Occipital lobe (tissue), 2 donors: ENCODE data around the gene MC1R. TPM values are rescaled to one million over a fixed set of nuclear protein-coding genes. Genes with fewer than 3 reads are reported as not detected.
"Not testable (repeated sequence)": the region's sequence is repeated elsewhere in the genome, so short reads cannot be mapped to it uniquely, and the experiment has no call there.

Experiments used
- DNase-seq: peaks from one replicate; lab custom pipeline; 2025; lab: John Stamatoyannopoulos, UW
- total RNA-seq: library from RNA; depleted of rRNA; stranded (reverse); fragments of >200 nt; gene quantifications from one replicate; pipeline ENCODE4 v1.2.3, GENCODE V29; 2014

Gene MC1R
- total RNA-seq, 1 donor from 2014 or later, result 3.3 TPM

- DNase-seq, result no peak
These were observed 5.0 kb upstream of the MC1R start for GRCh38 chr16:89913408-89914387.

GRCh38 chr16:89914642-89915285, 3.9 kb upstream of the MC1R start:
- DNase-seq, result not testable (repeated sequence)

GRCh38 chr16:89915303-89916232, 3.1 kb upstream of the MC1R start:
- no peak for DNase-seq

- DNase-seq, result peak; percentile 43
These were observed 749 bp upstream of the MC1R start for GRCh38 chr16:89917773-89918452.

- DNase-seq, result no peak
These were observed 1.1 kb downstream of the MC1R start for GRCh38 chr16:89919535-89920406.

- DNase-seq, result no peak
These were observed 2.1 kb downstream of the MC1R start for GRCh38 chr16:89920723-89921122.

- no peak for DNase-seq
These were observed 2.6 kb downstream of the MC1R start for GRCh38 chr16:89921131-89921701.

- DNase-seq, result peak; percentile 55
These were observed 3.2 kb downstream of the MC1R start for GRCh38 chr16:89921702-89922476.

- peak; percentile 79 for DNase-seq
These were observed 3.8 kb downstream of the MC1R start for GRCh38 chr16:89922477-89922883.

GRCh38 chr16:89922884-89923639, 4.4 kb downstream of the MC1R start, which contains the start of gene TUBB3:
TUBB3 (plus strand) TSS chr16:89923342; CDS start chr16:89923402, 60 bp downstream.
- peak; percentile 72 for DNase-seq

GRCh38 chr16:89923640-89924296, 5.1 kb downstream of the MC1R start:
- DNase-seq, result no peak

GRCh38 chr16:89924297-89924924, 5.7 kb downstream of the MC1R start:
- no peak for DNase-seq

- DNase-seq, result no peak
These were observed 6.3 kb downstream of the MC1R start for GRCh38 chr16:89924925-89925307.

GRCh38 chr16:89925596-89926079, 7.0 kb downstream of the MC1R start:
- no peak for DNase-seq

GRCh38 chr16:89931305-89931896, 12.7 kb downstream of the MC1R start:
- DNase-seq, result no peak

GRCh38 chr16:89931964-89932363, 13.3 kb downstream of the MC1R start:
- DNase-seq, result no peak
